ENCODE data around the gene CHAMP1.
"Not testable (repeated sequence)": the region's sequence is repeated elsewhere in the genome, so short reads cannot be mapped to it uniquely, and the experiment has no call there.

CHAMP1 gene

GRCh38 chr13:114334305-114335053, 20.2 kb downstream of the CHAMP1 start:
- DNase-seq, result no peak

DNA sequence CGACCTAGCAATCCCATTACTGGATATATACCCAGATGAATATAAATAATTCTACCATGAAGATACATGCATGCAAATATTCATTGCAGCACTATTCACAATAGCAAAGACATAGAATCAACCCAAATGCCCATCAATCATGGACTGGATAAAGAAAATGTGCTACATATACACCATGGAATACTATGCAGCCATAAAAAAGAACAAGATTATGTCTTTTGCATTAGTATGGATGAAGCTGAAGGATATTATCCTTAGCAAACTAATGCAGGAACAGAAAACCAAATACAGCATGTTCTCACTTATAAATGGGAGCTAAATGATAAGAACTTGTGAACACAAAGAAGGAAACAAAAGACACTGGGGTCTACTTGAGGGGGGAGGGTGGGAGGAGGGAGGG, 22.2 kb downstream of the CHAMP1 start:
- DNase-seq, result not testable (repeated sequence)

- DNase-seq, result no peak
Observed at GRCh38 chr13:114338959-114339358, 24.7 kb downstream of the CHAMP1 start.

GRCh38 chr13:114339857-114340534, 25.7 kb downstream of the CHAMP1 start:
- peak; percentile 69 for DNase-seq

DNA sequence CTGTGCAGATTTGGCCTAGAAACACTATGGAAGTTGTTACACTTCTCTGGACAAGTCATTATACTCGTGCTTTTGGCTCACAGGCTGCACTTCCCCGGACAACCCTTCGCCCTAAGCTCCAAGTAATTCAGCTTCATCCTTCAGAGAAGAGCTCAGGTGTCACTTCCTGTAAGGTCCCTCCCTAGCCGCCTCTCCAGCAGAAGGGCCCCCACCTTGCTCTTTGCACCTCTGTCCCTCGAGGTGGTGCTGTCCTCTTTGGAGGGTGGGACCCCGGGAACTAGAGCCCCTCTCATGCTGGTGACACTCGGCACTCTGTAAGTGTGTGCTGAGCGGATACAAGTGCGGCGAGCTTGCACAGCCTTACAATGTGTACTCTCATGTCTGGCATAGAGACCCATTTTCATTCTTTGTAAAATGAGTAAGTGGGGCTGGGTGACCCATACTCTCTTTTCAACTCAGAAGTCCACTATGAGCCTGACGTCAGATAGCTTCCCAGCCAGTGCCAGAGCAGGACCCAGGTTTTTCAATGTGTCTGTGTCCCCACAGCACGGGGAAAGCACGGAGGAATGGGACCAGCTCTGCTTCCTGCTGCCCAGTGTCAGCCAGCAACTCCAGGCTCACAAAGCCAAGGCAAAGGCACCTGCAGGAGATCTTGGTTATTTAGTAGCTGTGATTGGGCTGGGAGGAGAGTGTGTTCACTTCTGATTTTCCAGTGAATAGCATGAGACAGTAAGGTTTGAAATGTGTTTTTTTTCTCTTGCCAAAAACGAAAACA, 26.9 kb downstream of the CHAMP1 start:
- DNase-seq, result no peak

GRCh38 chr13:114347256-114347655, 33.0 kb downstream of the CHAMP1 start:
- DNase-seq, result not testable (repeated sequence)

DNA sequence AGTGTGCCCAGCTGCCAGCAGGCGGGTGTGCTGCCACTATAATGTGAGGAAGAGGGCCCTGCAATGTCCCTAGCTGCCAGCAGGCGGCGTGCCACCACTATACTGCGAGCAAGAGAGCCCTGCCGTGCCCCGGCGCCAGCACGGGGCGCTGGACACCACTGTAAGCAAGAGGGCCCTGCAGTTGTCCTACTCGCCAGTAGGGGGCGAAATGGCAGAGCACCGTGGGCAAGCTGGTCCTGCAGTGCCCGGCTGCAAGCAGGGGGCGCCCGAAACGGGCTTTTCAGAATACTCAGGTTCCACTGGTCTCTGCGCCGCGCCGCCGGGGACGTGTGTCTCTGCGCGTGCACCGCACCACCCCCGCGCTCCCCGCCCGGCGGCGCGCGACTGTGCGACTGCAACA, 38.5 kb downstream of the CHAMP1 start:
- DNase-seq, result peak; percentile 43

GRCh38 chr13:114353382-114353781, 39.1 kb downstream of the CHAMP1 start:
- not testable (repeated sequence) for DNase-seq

All from activated CD4-positive, alpha-beta T cell treated with anti-CD3 and anti-CD28 coated beads, Interleukin-2, Interleukin-6, amounts not matched to agents 100 ng/mL and 50 ng/mL, durations not matched to agents 16 hours and 8 hours (primary cell).